PC-3 (cell line): ENCODE data around the gene ZBTB16. TPM values are rescaled to one million over a fixed set of nuclear protein-coding genes. Genes with fewer than 3 reads are reported as not detected.

Experiments used
- ATAC-seq: fragments of 200-7000 bp; cut with Tn5 transposase; 2 replicates; pipeline ENCODE4 v1.9.1; 2020; ENCODE audit warnings: mild to moderate bottlenecking, moderate library complexity
- BruUV-seq: library from RNA; stranded (reverse); fragments of 400-500 nt; replicated peaks from 2 replicates; lab custom pipeline; 2021; lab: Mats Ljungman, UMichigan
- CTCF ChIA-PET: fragments of 300-600 bp; sonication (Branson Sonifier 250); formaldehyde crosslinking; loops from one replicate; lab custom pipeline; 2022; ENCODE audit warnings: antibody characterized with exemption; lab: Charles Lee
- POLR2A ChIA-PET: fragments of 300-600 bp; sonication (Branson Sonifier 250); formaldehyde crosslinking; loops from one replicate; lab custom pipeline; 2022; ENCODE audit warnings: antibody characterized with exemption; ENCODE audit not compliant: unreplicated experiment; lab: Charles Lee
- DNase-seq: peaks from one replicate; pipeline ENCODE4 v3.0.0-alpha.2; 2015
- H2AFZ ChIP-seq: fragments of 300-600 bp; sonication (generic); 2 replicates; pipeline ENCODE4 v1.6.0; 2016; ENCODE audit warnings: antibody characterized with exemption, low read length
- H3F3A ChIP-seq: fragments of 300-600 bp; sonication (generic); one replicate; pipeline ENCODE4 v1.6.0; 2017; ENCODE audit warnings: antibody characterized with exemption, low read length, control low read depth, mild to moderate bottlenecking; ENCODE audit not compliant: unreplicated experiment
- H3K27ac ChIP-seq: fragments of 300-600 bp; sonication (generic); 2 replicates; pipeline ENCODE4 v1.5.1; 2016; ENCODE audit warnings: mild to moderate bottlenecking, low read length
- H3K27me3 ChIP-seq: fragments of 300-600 bp; sonication (generic); 2 replicates; pipeline ENCODE4 v1.6.1; 2016; ENCODE audit warnings: low read length, mixed read lengths
- H3K36me3 ChIP-seq: fragments of 300-600 bp; sonication (generic); 2 replicates; pipeline ENCODE4 v1.6.1; 2016; ENCODE audit warnings: low read depth, mixed run types, low read length, mixed read lengths
- H3K4me1 ChIP-seq: fragments of 300-600 bp; sonication (generic); 2 replicates; pipeline ENCODE4 v1.5.1; 2016; ENCODE audit warnings: low read length; ENCODE audit not compliant: insufficient read depth
- H3K4me2 ChIP-seq: fragments of 300-600 bp; sonication (generic); 2 replicates; pipeline ENCODE4 v1.6.0; 2016; ENCODE audit warnings: low read length
- H3K4me3 ChIP-seq: fragments of 300-600 bp; sonication (generic); 2 replicates; pipeline ENCODE4 v1.5.1; 2016; ENCODE audit warnings: mild to moderate bottlenecking, low read length, mixed read lengths
- H3K79me2 ChIP-seq: fragments of 300-600 bp; sonication (generic); 2 replicates; pipeline ENCODE4 v1.6.1; 2017; ENCODE audit warnings: low read length, mixed read lengths
- H3K9ac ChIP-seq: fragments of 300-600 bp; sonication (generic); 2 replicates; pipeline ENCODE4 v1.6.0; 2016; ENCODE audit warnings: mild to moderate bottlenecking, low read length
- H3K9me2 ChIP-seq: fragments of 300-600 bp; sonication (generic); replicated peaks from 2 replicates; pipeline ENCODE4 v1.6.1; 2016; ENCODE audit warnings: mixed run types, low read length, mixed read lengths
- H3K9me3 ChIP-seq: fragments of 300-600 bp; sonication (generic); 2 replicates; pipeline ENCODE4 v1.6.1; 2016; ENCODE audit warnings: low read length, mixed read lengths
- H4K20me1 ChIP-seq: fragments of 300-600 bp; sonication (generic); 2 replicates; pipeline ENCODE4 v1.6.1; 2016; ENCODE audit warnings: low read length, mixed read lengths
- CTCF ChIP-seq: fragments of 300-600 bp; sonication (generic); conservative IDR thresholded peaks from 2 replicates; pipeline ENCODE4 v1.5.1; 2017; ENCODE audit warnings: antibody characterized with exemption, low read depth, mild to moderate bottlenecking, low read length
- EZH2 ChIP-seq: fragments of 300-600 bp; sonication (generic); IDR thresholded peaks from one replicate; pipeline ENCODE4 v1.6.1; 2017; ENCODE audit warnings: antibody characterized with exemption, mild to moderate bottlenecking, low read length; ENCODE audit not compliant: unreplicated experiment
- EZH2phosphoT487 ChIP-seq: fragments of 300-600 bp; sonication (generic); IDR thresholded peaks from 2 replicates; pipeline ENCODE4 v1.6.1; 2018; ENCODE audit warnings: mild to moderate bottlenecking, antibody characterized with exemption, low read length, borderline replicate concordance
- intact Hi-C: fragments of 100-400 bp; cut with micrococcal nuclease; formaldehyde crosslinking; loops from 2 replicates; pipeline ENCODE4 v1.9.0; 2023
- total RNA-seq: library from RNA; depleted of rRNA; stranded (reverse); fragments of >200 nt; gene quantifications from 2 replicates; pipeline ENCODE4 v1.2.3, GENCODE V29; 2014

The ZBTB16 gene
- total RNA-seq, 1 experiment from 2014 or later: not detected

- TF ChIP-seq EZH2phosphoT487 (no peak), CTCF (no peak), EZH2 (no peak)
- H3K36me3 ChIP-seq: no peaks in the 10 kb centered on the region
- intact Hi-C loops: no loop called here
- no peak overlapping the region for H3K4me2 ChIP-seq
- no peaks in the 10 kb centered on the region for H4K20me1 ChIP-seq
- peaks cover 66% of the 10 kb centered on the region for H3K27me3 ChIP-seq
- H3K4me1 ChIP-seq: no peaks in the 10 kb centered on the region
- H3K27ac ChIP-seq: no peak overlapping the region
- no peaks in the 10 kb centered on the region for H3K9me2 ChIP-seq
- H3K4me3 ChIP-seq: no peak overlapping the region
- ChIA-PET CTCF (interaction anchor here (0.7 kb wide), 1 partner anchor 100 kb away, joined by 3 read pairs; no protein-coding TSS in a partner anchor), POLR2A (no interaction called here)
- H3K9me3 ChIP-seq: no peaks in the 10 kb centered on the region
- no peak for DNase-seq
- no peak overlapping the region for H3K9ac ChIP-seq
- H3F3A ChIP-seq: no peaks in the 10 kb centered on the region
- no peak overlapping the region for H2AFZ ChIP-seq
- no peak for ATAC-seq
- no peaks in the 10 kb centered on the region for H3K79me2 ChIP-seq
- BruUV-seq: no TSS peak
Observed at GRCh38 chr11:114083391-114084252, 24.1 kb downstream of the ZBTB16 start.

- CTCF ChIA-PET: no interaction called here
- no peaks in the 10 kb centered on the region for H3K36me3 ChIP-seq
Observed at GRCh38 chr11:114084414-114084813, 24.9 kb downstream of the ZBTB16 start.

More at GRCh38 chr11:114084414-114084813, 24.9 kb downstream of the ZBTB16 start:
- Histone ChIP-seq H4K20me1 (no peaks in the 10 kb centered on the region), H3K27ac (no peak overlapping the region), H3K9me3 (no peaks in the 10 kb centered on the region), H3K4me3 (no peak overlapping the region), H3K4me2 (no peak overlapping the region), H3K9me2 (no peaks in the 10 kb centered on the region), H3K27me3 (peaks cover 58% of the 10 kb centered on the region), H3K9ac (no peak overlapping the region), H3K79me2 (no peaks in the 10 kb centered on the region), H2AFZ (no peak overlapping the region), H3K4me1 (no peaks in the 10 kb centered on the region), H3F3A (no peaks in the 10 kb centered on the region)
- no TSS peak for BruUV-seq
- intact Hi-C loops: no loop called here
- DNase-seq: no peak
- POLR2A ChIA-PET: no interaction called here
- TF ChIP-seq CTCF: no peak
- no peak for TF ChIP-seq EZH2phosphoT487
- TF ChIP-seq EZH2: no peak
- ATAC-seq: no peak
